LNCaP clone FGC (cell line): ENCODE measurements around the gene PDE4D.

Experiments
- DNase-seq: peaks from one replicate; pipeline ENCODE4 v3.0.0-alpha.2; 2011; ENCODE audit warnings: low read depth
- H3K4me3 ChIP-seq: 2 replicates; pipeline ENCODE4 v1.5.1; 2011; ENCODE audit warnings: mild to moderate bottlenecking, low read depth, low read length, control low read depth
- TF ChIP-seq, protein P1 (sequence below): IDR thresholded peaks from 2 replicates; pipeline ENCODE4 v1.5.1; 2012; ENCODE audit warnings: mild to moderate bottlenecking; ENCODE audit not compliant: control insufficient read depth, insufficient read depth; ENCODE audit errors: extremely low read depth

PDE4D gene

DNA sequence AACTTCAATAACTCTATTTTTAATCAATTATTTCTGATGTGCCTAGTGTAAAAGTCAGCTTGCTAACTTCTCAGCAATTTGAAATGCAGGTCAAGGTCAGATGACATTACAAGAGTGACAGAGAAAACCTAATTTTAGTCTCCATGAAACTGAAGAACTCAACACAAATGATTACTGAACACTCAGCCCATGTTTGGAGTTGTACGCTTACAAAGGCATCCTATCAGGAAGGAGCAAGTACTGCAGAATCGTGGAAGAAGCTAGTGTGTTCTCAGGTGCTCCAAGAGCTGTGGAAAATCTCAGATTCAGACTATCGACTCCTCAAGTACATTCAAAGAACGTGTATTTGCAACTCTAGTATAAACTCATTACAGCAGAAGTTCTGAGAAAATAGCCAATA lies 526.7 kb downstream of the PDE4D start:
- DNase-seq, result no peak
- H3K4me3 ChIP-seq, result no peak overlapping the region
- TF ChIP-seq, protein P1, sequence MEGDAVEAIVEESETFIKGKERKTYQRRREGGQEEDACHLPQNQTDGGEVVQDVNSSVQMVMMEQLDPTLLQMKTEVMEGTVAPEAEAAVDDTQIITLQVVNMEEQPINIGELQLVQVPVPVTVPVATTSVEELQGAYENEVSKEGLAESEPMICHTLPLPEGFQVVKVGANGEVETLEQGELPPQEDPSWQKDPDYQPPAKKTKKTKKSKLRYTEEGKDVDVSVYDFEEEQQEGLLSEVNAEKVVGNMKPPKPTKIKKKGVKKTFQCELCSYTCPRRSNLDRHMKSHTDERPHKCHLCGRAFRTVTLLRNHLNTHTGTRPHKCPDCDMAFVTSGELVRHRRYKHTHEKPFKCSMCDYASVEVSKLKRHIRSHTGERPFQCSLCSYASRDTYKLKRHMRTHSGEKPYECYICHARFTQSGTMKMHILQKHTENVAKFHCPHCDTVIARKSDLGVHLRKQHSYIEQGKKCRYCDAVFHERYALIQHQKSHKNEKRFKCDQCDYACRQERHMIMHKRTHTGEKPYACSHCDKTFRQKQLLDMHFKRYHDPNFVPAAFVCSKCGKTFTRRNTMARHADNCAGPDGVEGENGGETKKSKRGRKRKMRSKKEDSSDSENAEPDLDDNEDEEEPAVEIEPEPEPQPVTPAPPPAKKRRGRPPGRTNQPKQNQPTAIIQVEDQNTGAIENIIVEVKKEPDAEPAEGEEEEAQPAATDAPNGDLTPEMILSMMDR, result no peak

DNA sequence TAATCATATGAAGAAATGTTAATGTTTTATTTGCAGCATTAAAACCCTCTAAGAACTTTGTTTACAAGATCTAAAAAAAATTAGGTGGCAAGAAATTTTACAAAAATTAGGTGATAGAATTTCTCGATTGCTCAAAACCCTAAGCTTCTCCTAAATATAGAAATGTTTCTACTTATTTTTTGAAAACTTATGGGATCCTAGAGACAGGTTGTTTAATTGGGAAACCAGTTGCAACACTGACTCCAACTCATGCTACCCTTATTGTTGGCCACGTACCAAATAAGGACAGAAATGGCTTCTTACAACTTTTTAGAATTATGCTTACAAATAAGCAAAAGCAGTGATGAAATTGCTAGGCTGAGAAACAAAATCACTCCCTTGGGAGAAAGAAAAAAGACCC lies 531.1 kb downstream of the PDE4D start:
- TF ChIP-seq, protein P1, result no peak
- H3K4me3 ChIP-seq, result no peak overlapping the region
- DNase-seq, result no peak

DNA sequence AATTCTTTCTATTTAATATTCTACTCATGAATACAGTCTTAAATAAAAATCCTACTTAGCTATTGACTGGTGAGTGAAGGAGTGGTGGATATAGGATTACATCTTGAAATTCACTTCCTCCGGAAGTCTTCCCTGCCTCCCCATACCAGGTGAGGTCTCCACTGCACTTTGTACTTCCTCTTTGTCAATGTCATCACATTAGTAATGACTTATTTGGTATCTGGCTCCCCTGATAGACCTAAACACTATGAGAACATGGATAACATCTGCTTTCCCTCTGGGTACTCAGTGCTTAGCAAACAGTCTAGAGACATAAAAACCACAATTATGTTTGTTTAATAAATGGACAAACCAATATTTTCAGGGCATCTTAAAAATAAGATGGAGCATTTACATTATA lies 532.1 kb downstream of the PDE4D start:
- H3K4me3 ChIP-seq, result no peak overlapping the region
- peak; percentile 81 for DNase-seq
- TF ChIP-seq, protein P1, result no peak

DNA sequence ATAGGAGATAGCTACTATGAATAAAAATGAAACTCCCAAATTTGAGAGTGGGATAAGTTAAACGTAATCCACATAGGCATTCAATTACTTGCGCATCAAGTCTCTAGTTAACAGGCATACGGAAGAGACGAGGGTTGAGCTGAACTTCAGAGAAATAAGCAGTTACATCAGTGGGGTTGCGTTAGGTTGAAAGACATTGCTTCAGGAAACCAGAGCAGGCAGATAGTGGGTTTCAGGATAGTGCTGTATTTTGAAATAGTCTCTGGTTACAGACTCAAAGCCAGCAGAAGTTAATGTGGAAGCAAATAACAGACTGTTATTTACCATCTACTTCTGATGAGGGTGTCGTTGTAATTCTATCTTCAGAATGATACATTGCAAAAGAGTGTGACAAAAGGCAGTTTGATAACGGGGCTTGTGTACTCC lies 533.4 kb downstream of the PDE4D start:
- no peak for DNase-seq
- no peak overlapping the region for H3K4me3 ChIP-seq
- TF ChIP-seq, protein P1, result no peak

DNA sequence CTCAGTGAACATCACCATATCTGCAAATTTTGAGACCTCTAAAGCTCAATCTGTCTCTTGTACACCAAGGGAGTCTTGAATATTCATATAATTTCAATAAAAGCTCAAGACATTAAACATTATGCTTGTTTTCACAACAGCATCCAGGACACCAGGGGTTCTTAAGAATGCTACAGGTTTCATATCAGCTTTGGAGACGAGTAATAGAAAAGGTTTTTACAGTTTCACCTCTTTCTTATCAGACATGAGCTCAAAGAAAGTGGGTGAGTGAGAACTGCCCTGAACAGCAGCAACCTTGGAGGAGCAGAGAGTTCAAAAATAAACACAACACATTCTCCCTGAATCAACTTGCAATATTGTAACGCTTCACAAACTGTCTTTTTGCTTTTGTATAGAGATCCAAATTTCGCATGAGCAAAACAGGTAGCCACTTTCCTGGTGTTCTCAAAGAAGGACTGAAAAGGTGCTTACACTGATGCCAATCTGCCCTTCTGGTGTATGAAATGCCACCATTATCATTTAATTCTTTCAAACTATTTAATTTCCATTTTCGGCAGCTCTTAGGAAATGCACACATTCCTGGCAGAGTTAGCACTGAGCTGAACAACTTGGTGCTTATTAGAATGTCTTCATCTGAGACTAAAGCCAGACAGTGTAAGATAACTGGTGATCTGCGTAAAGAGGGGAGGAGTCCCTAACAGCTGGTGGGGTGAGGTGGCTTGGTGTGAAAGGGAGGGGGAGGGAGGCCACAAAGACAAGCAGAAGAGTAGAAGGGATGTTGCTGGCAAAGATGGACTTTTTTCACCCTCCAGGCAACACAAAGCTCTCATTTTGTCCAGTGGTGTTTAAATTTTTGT lies 535.3 kb downstream of the PDE4D start:
- no peak overlapping the region for H3K4me3 ChIP-seq
- DNase-seq, result no peak
- TF ChIP-seq, protein P1, result no peak

DNA sequence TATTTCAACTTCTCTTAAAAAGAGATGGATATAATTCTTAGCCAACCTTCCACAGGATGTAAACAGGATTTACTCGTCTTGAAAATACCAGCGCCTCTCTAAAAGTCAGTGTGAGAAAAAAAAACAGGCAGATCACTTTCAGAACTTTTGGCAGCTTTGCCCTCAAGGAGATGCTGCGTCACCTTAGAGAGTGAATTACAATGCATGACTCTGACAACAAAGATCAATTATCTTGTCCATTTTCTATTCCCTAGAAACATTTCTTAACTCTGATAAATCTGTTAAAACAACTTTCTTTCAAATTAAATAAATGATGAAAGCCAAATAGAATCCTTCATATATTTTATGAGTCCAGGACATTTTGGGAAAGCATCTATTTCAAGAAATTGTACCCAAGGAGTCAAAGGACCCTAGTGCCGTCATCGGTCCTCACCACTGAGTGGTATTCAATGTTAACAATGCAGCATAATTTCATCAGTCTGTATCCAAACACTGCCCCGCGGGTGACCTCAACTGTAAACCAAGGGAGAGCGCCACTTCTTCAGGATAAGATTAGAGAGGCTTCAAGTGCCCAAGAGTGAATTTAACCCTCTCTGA lies 536.0 kb downstream of the PDE4D start:
- no peak overlapping the region for H3K4me3 ChIP-seq
- DNase-seq, result no peak
- TF ChIP-seq, protein P1, result no peak
